Duodenal mucosa (tissue), 2 donors: Measurements from ENCODE around the gene PIK3AP1.

Experiments
- H3K27ac ChIP-seq: one replicate; pipeline ENCODE4 v1.7.0; 2013; ENCODE audit warnings: low read depth, low read length
- H3K27me3 ChIP-seq, 2 donors: one replicate each; pipeline ENCODE4 v1.7.0; 2013; ENCODE audit warnings: low read length in 2 of 2, control low read depth in 1 of 2; ENCODE audit not compliant: insufficient read depth in 2 of 2, control insufficient read depth in 1 of 2
- H3K36me3 ChIP-seq, 2 donors: one replicate each; pipeline ENCODE4 v1.7.0; 2013; ENCODE audit warnings: low read length in 2 of 2, control low read depth in 1 of 2; ENCODE audit not compliant: insufficient read depth in 2 of 2, control insufficient read depth in 1 of 2
- H3K4me1 ChIP-seq, 2 donors: one replicate each; pipeline ENCODE4 v1.7.0; 2013; ENCODE audit warnings: low read length in 2 of 2, control low read depth in 1 of 2; ENCODE audit not compliant: insufficient read depth in 2 of 2, control insufficient read depth in 1 of 2
- H3K4me3 ChIP-seq, 2 donors: one replicate each; pipeline ENCODE4 v1.7.0; 2013; ENCODE audit warnings: low read length in 2 of 2, low read depth in 1 of 2
- H3K9ac ChIP-seq, 2 donors: one replicate each; pipeline ENCODE4 v1.7.0; 2013; ENCODE audit warnings: low read length in 2 of 2, low read depth in 1 of 2
- H3K9me3 ChIP-seq, 2 donors: one replicate each; pipeline ENCODE4 v1.7.0; 2013; ENCODE audit warnings: low read length in 2 of 2, control low read depth in 1 of 2; ENCODE audit not compliant: control insufficient read depth in 1 of 2

The PIK3AP1 gene

GRCh38 chr10:96676272-96677112, 43.8 kb downstream of the PIK3AP1 start:
- Histone ChIP-seq H3K4me3 (no peak overlapping the region), H3K27ac (no peak overlapping the region), H3K9me3 (no peaks in the 10 kb centered on the region), H3K27me3 (no peaks in the 10 kb centered on the region), H3K36me3 (no peaks in the 10 kb centered on the region), H3K9ac (no peak overlapping the region), H3K4me1 (peaks cover 19 to 41% of the 10 kb centered on the region in 2 donors)

- no peak overlapping the region for H3K4me3 ChIP-seq
- H3K27me3 ChIP-seq: no peaks in the 10 kb centered on the region
- no peak overlapping the region for H3K9ac ChIP-seq
- peaks cover 19 to 41% of the 10 kb centered on the region in 2 donors for H3K4me1 ChIP-seq
- H3K9me3 ChIP-seq: no peaks in the 10 kb centered on the region
- H3K36me3 ChIP-seq: no peaks in the 10 kb centered on the region
- no peak overlapping the region for H3K27ac ChIP-seq
Measured at GRCh38 chr10:96675846-96676245, 44.5 kb downstream of the PIK3AP1 start.

- no peaks in the 10 kb centered on the region for H3K27me3 ChIP-seq
- H3K9ac ChIP-seq: no peak overlapping the region
- H3K36me3 ChIP-seq: no peaks in the 10 kb centered on the region
- H3K9me3 ChIP-seq: no peaks in the 10 kb centered on the region
- no peak overlapping the region for H3K4me3 ChIP-seq
- peak overlapping the region; percentile 59 for H3K27ac ChIP-seq
- H3K4me1 ChIP-seq: peaks cover 19 to 41% of the 10 kb centered on the region in 2 donors
Measured at GRCh38 chr10:96673318-96674099, 46.8 kb downstream of the PIK3AP1 start.

GRCh38 chr10:96672481-96673175, 47.7 kb downstream of the PIK3AP1 start:
- Histone ChIP-seq H3K9ac (no peak overlapping the region), H3K27ac (no peak overlapping the region), H3K4me1 (peaks cover 19 to 41% of the 10 kb centered on the region in 2 donors), H3K27me3 (no peaks in the 10 kb centered on the region), H3K4me3 (no peak overlapping the region), H3K36me3 (no peaks in the 10 kb centered on the region), H3K9me3 (no peaks in the 10 kb centered on the region)

GRCh38 chr10:96671211-96671890, 49.0 kb downstream of the PIK3AP1 start:
- Histone ChIP-seq H3K27me3 (no peaks in the 10 kb centered on the region), H3K27ac (no peak overlapping the region), H3K36me3 (no peaks in the 10 kb centered on the region), H3K4me3 (no peak overlapping the region), H3K9ac (no peak overlapping the region), H3K9me3 (no peaks in the 10 kb centered on the region), H3K4me1 (peaks cover 13 to 28% of the 10 kb centered on the region in 2 donors)

GRCh38 chr10:96670786-96671185, 49.5 kb downstream of the PIK3AP1 start:
- no peaks in the 10 kb centered on the region for H3K27me3 ChIP-seq
- H3K4me3 ChIP-seq: no peak overlapping the region
- H3K9me3 ChIP-seq: no peaks in the 10 kb centered on the region
- H3K9ac ChIP-seq: no peak overlapping the region
- H3K4me1 ChIP-seq: peaks cover 13 to 23% of the 10 kb centered on the region in 2 donors
- no peaks in the 10 kb centered on the region for H3K36me3 ChIP-seq
- H3K27ac ChIP-seq: no peak overlapping the region

- H3K27me3 ChIP-seq: no peaks in the 10 kb centered on the region
- peaks cover 13 to 16% of the 10 kb centered on the region in 2 donors for H3K4me1 ChIP-seq
- H3K9me3 ChIP-seq: no peaks in the 10 kb centered on the region
- H3K4me3 ChIP-seq: no peak overlapping the region
- H3K36me3 ChIP-seq: no peaks in the 10 kb centered on the region
- H3K9ac ChIP-seq: no peak overlapping the region
- H3K27ac ChIP-seq: no peak overlapping the region
Measured at GRCh38 chr10:96667401-96667800, 52.9 kb downstream of the PIK3AP1 start.

GRCh38 chr10:96666741-96667140, 53.6 kb downstream of the PIK3AP1 start:
- Histone ChIP-seq H3K36me3 (no peaks in the 10 kb centered on the region), H3K9me3 (no peaks in the 10 kb centered on the region), H3K4me3 (no peak overlapping the region), H3K4me1 (peaks cover 13 to 16% of the 10 kb centered on the region in 2 donors), H3K27me3 (no peaks in the 10 kb centered on the region), H3K27ac (no peak overlapping the region), H3K9ac (no peak overlapping the region)

- Histone ChIP-seq H3K27me3 (no peaks in the 10 kb centered on the region), H3K9me3 (no peaks in the 10 kb centered on the region), H3K4me3 (no peak overlapping the region)
Measured at GRCh38 chr10:96665306-96665705, 55.0 kb downstream of the PIK3AP1 start.

More at GRCh38 chr10:96665306-96665705, 55.0 kb downstream of the PIK3AP1 start:
- H3K4me1 ChIP-seq: peaks cover 13 to 16% of the 10 kb centered on the region in 2 donors
- no peaks in the 10 kb centered on the region for H3K36me3 ChIP-seq
- no peak overlapping the region for H3K9ac ChIP-seq
- H3K27ac ChIP-seq: no peak overlapping the region
